Glomerular endothelial cell (primary cell): ENCODE measurements around the gene HNRNPM. TPM values are rescaled to one million over a fixed set of nuclear protein-coding genes. Genes with fewer than 3 reads are reported as not detected.
"Not testable (repeated sequence)": the region's sequence is repeated elsewhere in the genome, so short reads cannot be mapped to it uniquely, and the experiment has no call there.

Source experiments
- DNase-seq: peaks from one replicate; pipeline ENCODE4 v3.0.0-alpha.2; 2011; ENCODE audit warnings: low read depth, low spot score; ENCODE audit errors: extremely low read depth
- total RNA-seq: library from RNA; depleted of rRNA; stranded (reverse); fragments of >200 nt; gene quantifications from 2 replicates; pipeline ENCODE4 v1.2.3, GENCODE V29; 2015

The HNRNPM gene
- 71.3 and 136 TPM in 2 replicates for total RNA-seq

- DNase-seq: peak; percentile 56
Observed at GRCh38 chr19:8444677-8445487, at the start of gene HNRNPM. HNRNPM (plus strand) TSS chr19:8444975; CDS start chr19:8444999, 24 bp downstream.

- no peak for DNase-seq
Observed at GRCh38 chr19:8395621-8396082, 49.1 kb upstream of the HNRNPM start.

- DNase-seq: no peak
Observed at GRCh38 chr19:8396185-8396562, 48.6 kb upstream of the HNRNPM start.

GRCh38 chr19:8396563-8397203, 48.1 kb upstream of the HNRNPM start:
- DNase-seq: no peak

GRCh38 chr19:8397271-8397670, 47.5 kb upstream of the HNRNPM start:
- no peak for DNase-seq

- no peak for DNase-seq
Observed at GRCh38 chr19:8397746-8398310, 46.9 kb upstream of the HNRNPM start.

GRCh38 chr19:8398311-8398771, 46.4 kb upstream of the HNRNPM start:
- no peak for DNase-seq

- no peak for DNase-seq
Observed at GRCh38 chr19:8399681-8400188, 45.0 kb upstream of the HNRNPM start.

- DNase-seq: no peak
Observed at GRCh38 chr19:8401981-8402411, 42.8 kb upstream of the HNRNPM start.

- DNase-seq: no peak
Observed at GRCh38 chr19:8403098-8403819, 41.5 kb upstream of the HNRNPM start.

GRCh38 chr19:8403820-8404109, 41.0 kb upstream of the HNRNPM start:
- DNase-seq: no peak

- DNase-seq: no peak
Observed at GRCh38 chr19:8404391-8405151, 40.2 kb upstream of the HNRNPM start.

- DNase-seq: not testable (repeated sequence)
Observed at GRCh38 chr19:8410718-8411117, 34.1 kb upstream of the HNRNPM start.

GRCh38 chr19:8412783-8413628, 31.8 kb upstream of the HNRNPM start, which contains the start of gene MARCHF2:
MARCHF2 (plus strand) TSS chr19:8413305; CDS start chr19:8421841, 8,536 bp downstream.
- no peak for DNase-seq

- no peak for DNase-seq
Observed at GRCh38 chr19:8413629-8413995, 31.2 kb upstream of the HNRNPM start.

GRCh38 chr19:8416796-8417195, 28.0 kb upstream of the HNRNPM start:
- DNase-seq: no peak

GRCh38 chr19:8421484-8422461, 23.0 kb upstream of the HNRNPM start:
- no peak for DNase-seq

GRCh38 chr19:8423817-8424223, 21.0 kb upstream of the HNRNPM start:
- peak; percentile 92 for DNase-seq
